DMS79 (cell line): ENCODE measurements around the gene SGCE.

ENCODE experiments used
- DNase-seq: peaks from one replicate; lab custom pipeline; 2025; lab: John Stamatoyannopoulos, UW

SGCE gene

DNA sequence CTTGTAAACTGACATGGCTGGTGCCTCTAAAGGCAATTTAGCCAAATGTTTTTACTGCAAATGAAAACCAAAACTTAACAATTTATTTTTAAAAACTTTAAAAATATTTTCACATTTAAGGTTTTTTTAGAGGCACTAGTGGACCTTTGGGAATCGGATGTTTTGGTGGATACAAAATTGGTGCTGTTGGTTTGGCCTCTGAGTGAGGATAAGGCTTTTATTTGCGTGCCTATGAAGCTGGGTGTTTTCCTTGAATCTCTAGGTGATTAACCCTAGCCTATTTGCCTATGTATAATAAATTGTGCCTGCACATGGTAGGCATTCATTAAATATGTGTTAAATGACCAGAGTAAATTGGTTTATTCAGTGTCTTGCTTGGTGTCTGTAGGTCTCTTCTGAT is 2.9 kb upstream of the SGCE start:
- no peak for DNase-seq

DNA sequence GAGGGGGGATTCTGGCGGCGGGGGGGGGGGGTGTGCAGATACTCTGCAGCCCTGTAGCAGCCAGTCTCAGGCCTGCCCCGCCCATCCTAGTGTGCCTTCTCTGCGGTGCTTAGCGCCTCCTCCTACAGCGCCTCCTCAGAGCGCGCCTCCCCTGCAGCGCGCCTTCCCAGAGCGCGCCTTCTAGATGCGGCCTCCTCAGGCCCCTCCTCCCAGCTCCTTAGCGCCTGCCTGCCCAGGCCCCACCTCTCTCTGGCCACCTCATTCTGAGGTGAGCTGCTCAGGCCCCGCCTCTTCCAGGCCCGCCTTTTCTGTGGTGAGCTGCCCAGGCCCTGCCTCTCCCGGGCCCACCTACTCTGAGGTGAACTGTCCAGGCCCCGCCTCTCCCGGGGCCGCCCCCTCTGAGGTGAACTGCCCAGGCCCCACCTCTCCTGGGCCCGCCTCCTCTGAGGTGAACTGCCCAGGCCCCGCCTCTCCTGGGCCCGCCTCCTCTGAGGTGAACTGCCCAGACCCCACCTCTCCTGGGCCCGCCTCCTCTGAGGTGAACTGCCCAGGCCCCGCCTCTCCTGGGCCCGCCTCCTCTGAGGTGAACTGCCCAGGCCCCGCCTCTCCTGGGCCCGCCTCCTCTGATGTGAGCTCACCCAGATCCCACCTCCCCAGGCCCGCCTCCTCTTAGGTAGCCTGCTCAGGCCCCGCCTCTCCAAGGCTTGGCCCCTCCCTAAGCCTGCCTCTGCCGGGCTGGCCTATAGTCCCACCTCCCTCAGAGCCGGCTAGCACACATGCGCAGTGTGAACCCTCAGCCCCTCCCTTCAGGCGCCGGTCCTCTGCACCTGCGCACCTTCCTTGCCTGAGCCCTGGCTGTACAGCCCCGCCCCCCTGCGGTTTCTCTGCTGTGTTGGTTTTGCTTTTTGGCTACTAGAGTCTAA is 2.1 kb upstream of the SGCE start:
- peak; percentile 95 for DNase-seq

DNA sequence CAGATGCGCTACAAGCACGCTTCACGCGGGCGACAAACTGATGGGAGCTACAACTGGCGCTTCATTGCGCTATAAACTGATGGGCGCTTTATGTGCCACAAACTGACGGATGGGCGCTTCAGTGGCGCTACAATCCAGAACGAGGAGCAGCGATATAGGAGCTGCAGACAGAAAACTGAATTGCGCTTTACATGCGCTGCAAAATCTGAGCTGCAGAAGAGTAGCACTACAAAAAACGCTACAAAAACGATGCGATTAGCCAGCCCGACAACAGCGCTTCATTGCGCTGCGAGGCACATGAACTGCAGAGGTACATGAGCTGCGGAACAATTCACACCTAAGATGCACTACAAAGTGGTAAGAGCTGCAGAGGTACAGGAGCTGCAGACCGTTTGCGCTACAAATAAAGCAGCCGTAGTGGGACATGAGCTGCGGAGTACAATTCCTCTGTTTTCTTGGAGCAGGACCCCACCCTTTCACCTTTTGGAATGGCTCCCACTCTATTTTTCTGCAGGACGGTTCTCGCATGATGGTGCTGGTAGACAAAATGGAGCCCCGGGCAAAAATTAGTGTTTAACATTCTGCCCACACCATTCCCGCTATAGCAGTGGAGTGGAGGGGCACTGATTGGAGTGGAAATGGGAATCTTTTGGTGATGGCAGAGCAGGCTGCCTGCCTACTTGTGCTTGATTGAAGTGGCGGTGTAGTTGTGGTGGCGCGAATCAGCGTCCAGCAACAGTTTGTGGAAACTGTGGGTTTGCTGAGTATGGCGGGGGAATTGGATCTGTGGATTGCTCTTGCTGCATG is 1.2 kb upstream of the SGCE start:
- peak; percentile 74 for DNase-seq

DNA sequence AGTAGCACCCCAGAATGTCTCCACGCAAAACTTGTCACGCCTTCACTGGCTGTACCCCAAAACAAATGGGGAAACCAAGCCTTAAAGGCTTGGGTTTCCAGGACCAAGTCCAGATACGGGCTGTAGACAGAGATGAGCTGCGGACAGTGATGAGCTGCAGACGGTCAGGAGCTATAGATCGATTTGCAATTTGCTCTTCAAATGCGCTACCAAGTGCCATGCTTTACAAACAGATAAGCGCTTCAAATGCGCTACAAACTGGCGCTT is 658 bp upstream of the SGCE start:
- DNase-seq = no peak

DNA sequence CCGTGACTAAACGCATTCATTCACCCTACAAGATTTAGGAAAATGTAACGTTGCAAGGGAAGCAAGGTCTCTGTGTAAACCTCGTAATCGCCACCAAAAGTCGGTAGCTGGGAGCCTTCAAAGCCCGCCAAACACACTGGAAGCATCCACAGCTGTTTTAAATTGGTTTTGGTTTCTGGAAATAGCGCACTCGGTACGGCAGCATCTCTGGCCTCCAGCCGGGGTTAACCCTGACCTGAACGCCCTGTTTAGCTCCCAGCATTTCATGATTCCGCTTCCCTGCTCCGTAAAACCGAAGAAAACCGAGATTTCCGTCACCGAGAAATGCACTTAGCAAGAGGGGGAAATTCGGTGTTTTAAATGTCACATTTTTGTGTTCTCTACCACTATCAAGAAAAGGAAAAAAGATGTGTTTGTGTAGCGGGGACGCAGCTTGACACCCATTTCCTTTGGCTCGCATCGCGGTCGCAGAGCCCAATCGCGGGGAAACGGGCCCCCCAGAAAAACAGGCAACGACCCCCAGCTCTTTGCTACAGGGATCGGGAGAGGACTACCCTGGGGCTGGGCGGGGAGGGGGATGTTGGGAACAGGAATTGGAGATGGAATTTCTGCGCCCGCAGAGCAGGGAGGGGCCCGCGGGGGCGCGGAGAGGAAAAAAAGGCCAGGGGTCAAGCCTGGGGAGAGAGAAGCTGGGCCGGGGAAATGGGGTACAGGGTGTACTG is 646 bp downstream of the SGCE start:
- DNase-seq = peak; percentile 12

DNA sequence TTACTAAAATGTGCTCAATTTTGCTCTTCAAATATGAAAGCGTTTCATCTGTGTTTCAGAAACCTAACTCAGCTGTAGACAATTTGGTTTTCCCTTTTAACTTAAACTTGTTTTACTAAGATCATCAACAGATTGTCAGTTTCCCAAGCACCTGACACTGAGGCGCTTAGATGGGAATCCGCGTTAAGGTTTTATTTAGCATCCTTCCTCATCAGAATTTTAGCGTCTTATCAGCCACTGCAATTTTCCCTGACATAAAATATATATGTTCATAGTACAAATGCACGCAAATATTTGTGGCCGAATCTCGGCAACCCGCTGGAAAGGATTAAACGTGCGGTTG is 1.2 kb downstream of the SGCE start:
- no peak for DNase-seq

DNA sequence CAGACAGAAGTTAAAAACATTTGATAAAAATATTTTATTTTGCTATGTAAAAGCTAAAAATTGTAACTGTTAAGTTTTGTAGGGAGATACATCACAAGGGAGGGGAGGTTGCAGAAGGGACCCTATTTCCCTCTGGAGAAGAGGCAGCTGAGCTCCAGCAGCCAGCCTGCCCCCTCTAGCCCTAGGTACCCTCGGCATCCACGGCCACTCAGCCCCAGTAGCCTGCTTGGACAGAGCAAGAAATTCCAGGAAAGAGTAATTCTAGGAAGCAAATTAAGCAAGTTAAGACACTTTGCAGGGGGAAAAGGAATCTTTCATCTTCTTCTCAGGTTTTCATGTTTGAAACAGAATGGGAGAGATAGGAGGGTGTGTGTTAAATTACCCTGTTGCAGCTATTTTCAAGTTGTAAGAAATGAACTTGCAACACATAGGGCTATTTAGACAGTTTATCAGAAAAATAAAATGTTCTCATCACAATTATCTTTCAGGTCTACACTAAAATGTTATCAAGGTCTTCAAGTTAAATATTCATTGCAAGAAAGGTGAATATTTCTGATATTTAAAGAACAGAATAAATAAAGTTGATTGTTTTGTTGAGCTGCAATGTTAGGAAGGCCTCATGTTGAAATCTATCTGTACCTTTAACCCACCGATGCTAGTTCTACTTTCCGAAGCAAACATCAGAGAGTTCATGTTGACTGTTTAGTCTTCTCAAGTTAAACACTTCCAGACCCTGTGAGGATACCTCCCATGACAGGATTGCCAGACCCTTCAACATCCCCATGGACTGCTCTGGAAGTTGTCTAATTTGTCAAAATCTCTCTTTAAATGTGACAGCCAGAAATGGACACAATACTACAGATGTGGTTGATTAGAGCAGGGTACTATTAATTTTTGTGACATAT is 5.5 kb downstream of the SGCE start:
- no peak for DNase-seq

DNA sequence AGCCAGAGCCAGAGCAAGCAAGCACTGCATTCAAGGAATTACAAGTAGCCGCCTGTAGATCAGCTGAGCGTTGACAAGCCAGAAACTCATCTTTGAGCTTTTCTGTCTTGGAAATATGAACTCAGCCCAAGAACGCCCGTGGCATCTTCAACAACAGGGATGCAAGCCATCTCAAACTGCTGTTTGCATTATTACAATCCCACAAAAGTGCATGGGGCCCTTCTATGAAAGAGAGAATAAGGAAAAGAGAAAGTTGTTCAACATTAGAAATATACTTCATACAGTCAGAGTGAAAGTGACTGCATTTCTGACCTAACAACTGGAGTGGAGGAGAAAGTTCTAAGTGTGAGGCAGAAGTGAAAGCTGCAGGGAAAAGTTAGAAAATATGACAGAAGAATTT is 6.5 kb downstream of the SGCE start:
- DNase-seq = no peak

DNA sequence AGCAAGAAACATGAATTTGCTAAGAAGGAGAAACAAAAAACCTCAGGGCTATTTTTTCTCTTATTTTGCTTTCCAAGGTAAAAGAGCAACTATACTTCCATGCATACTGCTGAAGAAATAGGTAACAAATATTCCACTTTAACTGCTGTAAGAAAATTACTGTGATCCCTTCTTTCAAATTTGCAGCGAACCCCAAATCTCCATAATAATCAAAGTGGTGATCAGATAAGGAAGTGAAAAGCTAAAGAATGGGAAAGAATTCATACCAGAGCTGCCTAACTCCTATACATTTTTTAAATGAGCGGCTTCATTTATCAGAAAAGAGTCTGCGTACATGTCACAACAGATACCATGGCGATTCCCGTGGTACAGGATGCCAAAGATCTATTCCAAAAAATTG is 7.2 kb downstream of the SGCE start:
- DNase-seq = no peak

DNA sequence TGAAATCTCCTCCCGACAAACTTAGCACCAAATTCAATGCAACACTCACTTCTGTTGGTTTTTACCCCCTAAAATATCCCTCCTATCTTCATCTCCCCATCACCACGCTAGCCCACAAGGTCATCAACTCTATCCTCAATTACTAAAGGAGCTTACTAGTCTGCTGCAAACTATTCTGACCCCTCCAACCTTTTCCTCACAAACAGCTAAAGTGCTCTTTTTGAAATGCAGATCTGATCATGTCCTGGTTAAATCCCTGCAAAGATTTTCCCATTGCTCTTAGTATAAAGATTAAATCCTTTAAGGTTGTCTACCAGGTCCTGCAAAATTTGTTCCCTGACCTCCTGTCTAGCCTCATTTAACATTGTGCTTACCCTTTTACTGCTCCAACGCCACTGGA is 8.6 kb downstream of the SGCE start:
- DNase-seq = no peak

DNA sequence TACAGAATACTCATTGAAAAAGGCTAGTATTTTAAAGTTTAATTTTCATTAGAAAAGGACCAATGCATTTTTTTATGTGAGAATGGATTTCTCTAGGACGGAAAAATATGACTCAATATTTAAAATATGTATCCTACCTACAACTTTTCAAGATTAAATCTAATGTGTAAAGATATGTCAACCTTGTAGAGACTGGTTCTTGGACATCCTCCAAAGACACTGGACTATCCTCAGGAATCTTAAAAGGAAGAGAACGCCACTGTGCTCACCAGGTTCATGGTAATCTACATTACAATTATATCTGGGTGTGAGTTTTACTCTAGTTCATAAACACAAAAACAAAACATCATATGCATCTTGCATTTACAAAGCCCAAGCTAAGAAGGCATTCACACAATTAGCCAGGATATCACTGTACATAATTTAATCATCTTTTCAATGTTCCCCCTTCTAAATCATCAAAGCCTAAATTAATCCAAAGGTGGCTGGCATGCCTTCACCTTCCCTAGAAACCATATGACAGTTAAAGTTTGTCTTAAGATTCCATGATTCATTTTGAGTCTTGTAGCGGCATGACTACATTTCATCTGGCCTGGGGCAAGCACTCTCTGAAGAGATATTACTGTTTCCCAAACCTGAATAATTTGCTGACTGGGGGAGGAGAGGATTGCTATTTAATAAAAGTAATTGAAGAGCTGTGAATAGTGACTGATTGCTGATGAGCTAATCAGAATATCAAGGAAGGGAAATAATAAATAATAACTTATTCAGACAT is 12.0 kb downstream of the SGCE start:
- DNase-seq = no peak

DNA sequence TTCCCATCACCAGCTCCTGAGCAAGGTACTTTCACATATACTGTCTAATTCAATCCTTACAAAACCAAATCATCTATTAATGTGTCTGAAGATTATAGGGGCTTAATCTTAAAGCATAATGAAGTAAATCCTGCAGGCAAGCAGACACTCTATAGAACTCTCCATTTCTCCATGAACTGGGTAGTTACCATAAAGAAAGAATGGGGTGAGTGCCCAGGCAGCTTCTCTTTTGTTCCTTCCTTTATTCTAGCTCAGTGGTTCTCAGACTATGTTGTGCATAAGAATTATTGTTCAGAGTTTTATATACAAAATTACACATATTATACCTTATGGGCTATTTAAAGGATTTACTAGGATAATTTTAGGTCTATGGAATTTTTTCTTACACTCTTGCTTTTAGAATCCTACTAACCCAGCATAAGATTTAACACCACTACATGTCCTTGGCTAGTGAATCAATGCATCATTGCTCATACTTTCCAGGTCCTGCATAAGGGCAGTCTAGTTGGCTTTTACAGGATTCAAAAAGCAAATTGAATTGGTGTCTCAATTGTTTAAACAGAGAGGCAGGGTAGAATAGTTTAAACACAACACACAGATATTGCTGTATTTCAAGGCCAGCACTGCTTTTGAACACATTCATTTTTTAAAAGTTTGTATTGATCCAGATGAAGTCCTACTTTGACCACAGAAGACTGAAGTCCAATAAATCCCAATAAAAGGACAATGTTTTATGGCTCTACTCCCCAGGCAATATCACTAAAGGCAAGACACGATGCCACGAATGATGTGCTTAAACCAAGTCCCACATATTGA is 12.9 kb downstream of the SGCE start:
- DNase-seq = no peak

DNA sequence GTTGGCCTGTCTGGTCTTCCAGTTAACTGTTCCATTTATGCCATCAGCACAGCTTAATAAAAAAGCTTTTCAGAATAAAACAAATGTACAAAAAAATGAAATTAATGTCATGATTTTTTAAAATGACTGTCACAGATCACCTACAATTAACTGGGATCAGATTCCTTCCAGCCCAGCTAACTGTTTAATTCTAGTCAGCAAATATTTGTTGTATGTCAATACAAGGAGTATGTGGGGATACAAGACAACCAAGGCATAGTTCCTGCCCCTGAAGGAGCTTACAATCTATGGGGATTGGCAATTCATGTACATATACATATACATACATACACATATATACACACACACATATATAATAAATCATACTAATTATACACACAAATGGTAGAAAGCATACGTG is 16.5 kb downstream of the SGCE start:
- DNase-seq = no peak

DNA sequence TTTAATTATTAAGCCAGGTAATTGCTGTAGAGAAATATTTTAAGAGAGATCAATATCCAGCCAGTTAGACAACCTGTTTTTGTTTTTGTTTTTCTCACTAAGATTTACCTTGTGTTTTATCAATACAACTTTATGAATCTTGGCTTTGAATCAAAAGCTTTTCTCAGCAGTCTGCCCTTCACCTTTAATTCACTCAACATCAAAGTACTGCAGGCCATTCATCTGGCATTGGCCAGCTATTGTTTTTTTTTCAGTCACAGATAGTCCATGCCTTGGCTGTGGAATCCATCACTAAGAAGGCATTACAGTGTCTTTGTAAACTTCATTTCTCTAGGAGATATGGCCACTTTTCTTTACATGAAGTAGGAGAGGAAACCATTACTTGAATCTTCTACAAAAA is 20.2 kb downstream of the SGCE start:
- no peak for DNase-seq

DNA sequence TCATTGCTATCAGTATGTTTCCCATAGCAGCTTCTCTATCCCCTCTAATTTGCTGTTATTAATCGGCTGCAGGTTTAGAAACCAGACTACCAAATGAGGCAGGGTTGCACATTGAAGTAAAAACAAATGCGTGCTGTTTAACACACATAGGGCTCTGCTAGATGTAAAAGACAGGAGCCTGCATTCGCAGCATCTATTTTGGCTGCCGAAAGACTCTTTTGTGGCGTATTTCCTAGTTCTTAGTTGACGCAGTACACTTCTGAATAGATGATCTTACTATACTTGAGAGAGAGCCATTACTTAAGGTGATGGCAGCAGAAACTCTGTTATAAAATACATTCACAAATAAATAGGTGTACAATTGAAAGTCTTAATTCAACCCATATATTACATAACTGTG is 21.4 kb downstream of the SGCE start:
- no peak for DNase-seq

DNA sequence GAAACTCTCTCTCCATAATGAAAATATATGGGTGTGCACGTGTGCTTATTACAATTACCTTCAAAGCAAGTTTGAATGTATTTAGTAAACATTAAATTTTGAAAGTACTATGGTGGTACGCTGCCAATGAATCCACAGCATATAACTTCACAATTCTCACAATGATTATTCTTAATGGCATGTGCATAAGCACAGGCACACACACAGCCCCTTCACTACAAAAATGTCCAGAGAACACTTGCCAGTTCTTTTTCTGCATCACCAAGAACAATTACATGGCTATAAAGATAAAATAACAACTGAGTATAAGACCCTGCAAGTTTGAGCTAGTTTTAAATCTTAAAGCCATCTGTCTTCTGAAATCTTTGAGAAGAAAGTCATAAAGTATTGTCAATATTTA is 22.2 kb downstream of the SGCE start:
- DNase-seq = no peak

DNA sequence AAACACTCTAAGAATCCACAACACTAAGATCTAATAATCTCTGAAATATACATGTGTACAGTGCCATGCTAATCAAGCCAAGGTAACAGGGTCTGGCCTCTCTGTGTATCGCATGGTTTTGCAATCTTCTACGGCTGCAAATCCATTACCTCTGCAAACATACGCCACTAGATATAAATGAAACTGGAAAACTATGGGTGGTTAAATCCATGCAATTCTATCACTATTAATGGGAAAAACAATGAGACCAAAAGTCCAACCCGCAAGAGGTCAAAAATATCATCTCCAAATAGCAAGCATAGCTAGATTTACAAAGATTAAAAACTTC is 23.0 kb downstream of the SGCE start:
- no peak for DNase-seq

DNA sequence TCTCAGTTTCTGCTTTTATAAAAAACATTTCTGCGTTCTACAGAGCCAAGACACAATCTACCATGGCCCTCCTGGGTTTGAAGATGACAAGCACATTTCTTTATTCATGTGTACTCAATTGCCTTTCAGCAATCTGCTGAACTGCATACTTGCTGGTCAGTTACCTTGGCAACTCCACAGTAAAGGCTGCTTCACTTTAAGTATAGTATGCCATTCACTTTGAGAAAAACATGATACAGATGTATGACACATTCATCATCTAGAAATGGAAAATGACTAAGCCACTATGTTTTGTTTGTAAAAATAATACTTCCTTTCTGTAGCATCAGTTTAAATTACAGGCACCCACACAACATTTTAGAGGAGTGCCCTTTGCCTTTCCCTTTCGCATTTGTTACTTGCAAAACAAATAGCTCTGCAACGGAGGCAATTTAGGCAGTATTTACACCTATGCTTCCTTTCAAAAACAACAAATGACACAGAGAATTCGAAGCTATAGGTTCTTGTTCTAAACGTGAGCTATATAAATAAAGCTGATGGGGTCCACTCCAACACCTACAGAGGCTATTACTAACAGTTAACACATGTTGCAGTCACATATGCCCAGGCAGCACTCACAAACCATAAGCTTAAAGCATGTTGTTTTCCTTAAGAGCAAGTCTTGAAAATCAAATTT is 23.5 kb downstream of the SGCE start:
- DNase-seq = no peak

DNA sequence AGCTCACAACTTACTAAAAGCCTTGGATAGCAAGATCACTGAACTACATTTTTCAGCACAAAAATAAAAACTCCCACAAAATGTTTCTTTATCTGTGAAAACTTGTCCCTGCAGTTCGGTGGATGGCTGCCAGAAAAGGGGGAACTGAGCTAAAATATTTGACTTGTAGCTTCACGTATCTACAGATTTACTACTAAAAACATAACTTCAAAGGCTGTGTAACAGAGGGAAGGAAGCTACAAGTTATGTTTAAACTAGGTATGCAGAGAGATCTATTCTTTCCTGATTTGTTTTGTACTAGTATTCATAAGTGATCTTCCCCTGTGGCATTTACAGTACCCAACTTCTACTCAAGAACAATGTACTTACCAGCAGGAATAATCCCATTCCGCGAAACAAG is 25.1 kb downstream of the SGCE start:
- no peak for DNase-seq

DNA sequence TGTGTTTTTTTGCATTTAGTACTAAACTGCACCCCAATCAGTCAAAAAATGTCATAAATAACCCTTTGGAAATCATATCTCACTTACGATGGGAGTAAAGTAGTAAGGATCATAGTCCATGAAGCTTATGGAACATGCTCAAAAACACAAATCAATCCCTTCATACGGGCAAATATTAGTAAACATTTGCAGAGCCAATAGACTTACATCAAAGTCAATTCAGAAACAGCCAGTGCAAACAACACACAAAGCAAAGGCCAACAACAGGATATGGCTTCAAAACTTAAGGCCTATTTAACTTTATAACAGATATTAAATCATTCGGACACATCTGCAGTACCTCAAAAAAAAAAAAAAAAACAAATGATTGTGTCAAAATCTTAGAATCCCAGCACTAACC is 32.1 kb downstream of the SGCE start:
- no peak for DNase-seq
